ENCODE measurements around the gene TAF4.
"Not testable (repeated sequence)": the region's sequence is repeated elsewhere in the genome, so short reads cannot be mapped to it uniquely, and the experiment has no call there.

Gene TAF4

GRCh38 chr20:61976644-61977418 is 88.8 kb downstream of the TAF4 start:
- no peak for DNase-seq

DNA sequence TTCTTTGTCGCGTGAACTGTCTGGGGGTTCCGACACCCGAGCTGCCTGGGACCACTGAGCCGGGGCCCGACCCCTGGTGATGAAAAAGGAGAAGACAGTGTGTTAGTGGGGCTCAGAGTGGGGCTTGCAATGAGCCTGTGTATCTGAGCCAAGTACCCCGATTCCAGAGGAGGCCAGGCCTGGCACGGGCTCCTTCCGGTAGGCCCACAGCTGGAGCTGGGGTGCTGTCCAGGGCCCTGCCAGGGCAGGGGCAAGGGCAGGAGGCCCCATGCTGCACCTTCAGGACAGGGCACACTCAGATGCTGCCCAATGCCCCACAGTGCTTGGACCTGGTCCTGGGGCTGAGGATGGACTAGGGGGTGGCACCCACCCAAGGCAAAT is 89.4 kb downstream of the TAF4 start:
- no peak for DNase-seq

DNA sequence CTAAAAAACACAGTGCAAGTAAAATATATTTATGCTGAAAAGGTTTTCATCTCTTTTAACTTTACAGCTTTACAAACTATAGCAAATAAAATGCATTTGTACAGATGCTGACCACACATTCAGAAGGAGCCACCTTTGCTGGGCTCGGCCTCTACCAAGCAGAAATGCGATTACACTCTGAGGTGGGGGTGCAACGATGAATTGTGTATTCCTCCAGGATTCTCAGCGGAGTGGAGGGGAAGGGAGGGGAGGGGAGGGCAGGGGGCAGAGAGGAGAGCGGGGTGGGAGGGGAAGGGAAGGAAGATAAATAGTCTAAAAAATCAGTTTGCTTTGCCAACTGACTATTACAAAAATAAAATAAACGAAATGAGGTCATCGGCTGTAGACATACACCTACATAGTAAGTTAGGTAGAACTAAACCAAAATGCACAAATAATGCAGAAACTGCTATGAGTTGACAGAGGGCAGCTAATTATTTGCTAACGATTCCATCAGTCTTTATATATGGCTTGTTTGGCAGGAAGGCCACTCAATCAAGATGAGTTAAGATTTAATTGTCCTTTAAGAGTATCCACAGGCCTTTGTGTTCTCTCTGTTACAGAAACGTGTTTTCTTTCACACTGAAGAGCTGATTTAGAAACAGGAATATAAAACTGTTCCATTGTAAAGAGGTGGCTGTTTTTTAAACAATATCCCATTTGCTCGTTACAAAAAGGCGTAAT is 90.1 kb downstream of the TAF4 start:
- DNase-seq: no peak

- DNase-seq: no peak
Observed at GRCh38 chr20:61974357-61974665, 91.4 kb downstream of the TAF4 start.

GRCh38 chr20:61973515-61974356 is 91.9 kb downstream of the TAF4 start:
- no peak for DNase-seq

GRCh38 chr20:61972636-61973508 is 92.8 kb downstream of the TAF4 start:
- DNase-seq: no peak

- DNase-seq: not testable (repeated sequence)
Observed at GRCh38 chr20:61971595-61971994, 94.1 kb downstream of the TAF4 start.

GRCh38 chr20:61970357-61970756 is 95.3 kb downstream of the TAF4 start:
- no peak for DNase-seq

DNA sequence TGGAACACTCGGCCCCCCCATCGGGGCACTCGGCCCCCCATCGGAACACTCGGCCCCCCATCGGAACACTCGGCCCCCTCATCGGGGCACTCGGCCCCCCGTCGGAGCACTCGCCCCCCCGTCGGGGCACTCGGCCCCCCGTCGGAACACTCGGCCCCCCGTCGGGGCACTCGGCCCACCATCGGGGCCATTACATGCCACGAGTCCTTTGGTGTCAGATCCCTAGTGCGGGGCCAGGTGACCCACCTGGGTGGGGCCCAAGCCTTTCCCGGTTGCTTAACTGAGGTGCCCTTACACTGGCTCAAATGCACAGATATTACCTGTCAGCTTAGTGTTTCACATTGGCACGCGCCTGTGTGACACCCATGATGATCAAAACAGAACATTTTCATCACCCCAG is 95.9 kb downstream of the TAF4 start:
- DNase-seq: no peak

DNA sequence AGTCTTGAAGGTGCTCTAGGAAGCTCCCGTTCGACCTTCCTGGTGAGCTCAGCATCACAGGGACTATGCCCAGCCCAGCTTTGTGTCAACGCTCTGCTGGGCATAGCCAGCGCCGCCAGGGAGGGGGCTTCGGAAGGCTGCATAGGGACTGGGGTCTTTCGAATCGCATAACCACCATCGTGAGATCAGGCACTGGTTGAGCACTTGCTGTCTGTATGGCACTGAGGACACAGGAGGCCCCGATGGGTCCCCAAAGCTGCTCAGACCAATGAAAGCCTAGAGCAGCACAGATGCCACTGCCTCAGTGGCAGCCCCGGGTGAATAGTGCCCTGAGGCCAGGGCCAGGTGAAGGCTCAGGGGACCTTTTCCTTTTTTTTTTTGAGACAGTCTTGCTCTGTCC is 96.7 kb downstream of the TAF4 start:
- no peak for DNase-seq

DNA sequence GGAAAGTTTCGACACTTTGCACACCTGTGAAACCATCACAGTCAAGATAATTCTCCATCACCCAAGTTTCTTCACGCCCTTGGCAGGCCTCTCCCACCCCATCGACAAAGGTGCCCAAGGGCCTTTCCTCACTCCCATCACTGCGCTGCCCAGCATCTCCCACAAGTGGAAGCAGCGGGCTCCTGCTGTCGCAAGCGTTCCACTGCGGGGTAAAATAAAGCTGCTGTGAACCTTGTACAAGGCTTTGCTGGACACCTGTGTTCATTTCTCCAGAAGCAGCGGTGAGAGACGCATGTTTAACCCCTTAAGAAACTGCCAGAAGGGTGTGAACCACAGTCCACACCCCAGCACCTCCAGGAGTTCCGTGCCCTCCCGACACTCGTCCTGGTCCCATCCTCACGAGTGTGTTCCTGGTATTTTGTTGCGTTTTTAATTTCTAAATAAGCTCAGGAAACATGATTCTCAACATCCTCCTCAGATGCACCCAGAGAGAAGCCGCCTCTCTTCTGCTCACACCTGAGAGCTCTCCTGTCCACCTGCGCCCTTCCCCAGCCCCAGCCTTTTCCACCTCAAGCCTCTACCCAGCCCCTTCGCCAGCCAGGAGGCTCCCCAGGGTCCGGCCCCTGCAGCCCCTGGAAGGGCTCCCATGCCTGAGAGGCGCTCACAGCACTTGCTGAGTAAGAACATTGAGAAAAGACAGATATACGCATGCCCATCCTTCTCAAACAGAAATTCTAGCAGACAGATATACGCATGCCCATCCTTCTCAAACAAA is 97.5 kb downstream of the TAF4 start:
- DNase-seq: no peak

DNA sequence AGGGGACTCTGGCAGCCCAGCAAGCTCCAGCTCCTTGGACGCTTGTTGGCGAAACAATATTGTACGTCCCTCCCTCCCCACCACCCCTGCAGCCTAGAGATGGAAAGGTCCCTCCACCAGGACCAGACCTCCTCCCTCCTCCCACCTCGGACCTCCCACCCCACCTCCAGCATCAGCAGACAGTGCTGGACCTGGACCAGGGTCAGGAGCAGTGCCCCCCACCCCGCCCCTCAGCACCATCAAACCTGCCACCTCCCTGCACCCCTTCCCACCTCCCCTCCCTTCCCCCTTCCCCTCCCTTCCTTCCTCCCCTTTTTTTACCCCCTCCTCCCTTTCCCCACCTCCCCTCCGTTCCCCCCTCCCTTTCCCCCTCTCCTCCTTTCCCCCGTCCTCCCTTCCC is 98.4 kb downstream of the TAF4 start:
- DNase-seq: no peak

- no peak for DNase-seq
Observed at GRCh38 chr20:61966492-61967244, 99.0 kb downstream of the TAF4 start.

DNA sequence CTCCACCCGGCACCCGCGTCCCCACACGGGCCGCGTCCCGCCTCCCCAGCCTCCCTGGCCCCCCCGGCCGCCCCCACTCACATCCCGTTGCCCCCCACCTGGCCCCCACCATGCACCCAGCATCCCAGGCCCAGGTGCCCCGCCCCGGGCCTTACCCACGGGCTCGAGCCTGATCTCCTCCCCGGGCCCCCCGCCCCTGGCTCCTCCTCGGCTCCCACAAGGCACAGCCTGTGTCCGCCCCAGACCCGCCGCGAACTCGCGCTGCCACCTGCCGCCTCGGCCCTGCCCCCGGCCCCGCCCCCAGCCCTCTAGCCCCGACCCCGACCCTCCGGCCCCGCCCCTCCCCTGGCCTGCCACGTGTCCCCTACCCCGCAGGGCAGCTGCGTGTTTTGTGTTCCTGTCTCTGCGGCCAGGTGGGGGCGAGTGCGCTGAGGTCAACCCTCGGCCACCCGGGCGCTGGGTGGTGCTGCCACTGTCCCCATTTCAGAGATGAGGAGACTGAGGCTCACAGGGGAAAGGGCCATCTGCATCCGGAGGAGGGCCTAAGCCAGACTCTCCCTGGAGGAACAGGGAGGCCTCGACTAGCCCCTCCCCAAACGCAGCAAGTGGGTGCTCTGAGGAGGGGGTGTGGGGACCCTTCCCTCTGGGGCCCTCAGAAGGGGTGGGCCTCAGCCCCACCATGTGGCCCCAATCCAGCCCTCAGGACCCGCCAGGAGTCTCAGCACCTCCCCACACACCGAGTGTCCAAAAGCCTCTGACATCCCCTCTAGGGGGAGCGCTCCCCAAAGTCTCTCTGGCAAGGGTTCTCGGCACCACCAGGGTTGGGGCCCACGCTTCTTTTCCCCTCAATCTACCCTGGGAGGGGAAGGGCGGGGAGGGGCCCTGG is 99.8 kb downstream of the TAF4 start:
- DNase-seq: no peak

DNA sequence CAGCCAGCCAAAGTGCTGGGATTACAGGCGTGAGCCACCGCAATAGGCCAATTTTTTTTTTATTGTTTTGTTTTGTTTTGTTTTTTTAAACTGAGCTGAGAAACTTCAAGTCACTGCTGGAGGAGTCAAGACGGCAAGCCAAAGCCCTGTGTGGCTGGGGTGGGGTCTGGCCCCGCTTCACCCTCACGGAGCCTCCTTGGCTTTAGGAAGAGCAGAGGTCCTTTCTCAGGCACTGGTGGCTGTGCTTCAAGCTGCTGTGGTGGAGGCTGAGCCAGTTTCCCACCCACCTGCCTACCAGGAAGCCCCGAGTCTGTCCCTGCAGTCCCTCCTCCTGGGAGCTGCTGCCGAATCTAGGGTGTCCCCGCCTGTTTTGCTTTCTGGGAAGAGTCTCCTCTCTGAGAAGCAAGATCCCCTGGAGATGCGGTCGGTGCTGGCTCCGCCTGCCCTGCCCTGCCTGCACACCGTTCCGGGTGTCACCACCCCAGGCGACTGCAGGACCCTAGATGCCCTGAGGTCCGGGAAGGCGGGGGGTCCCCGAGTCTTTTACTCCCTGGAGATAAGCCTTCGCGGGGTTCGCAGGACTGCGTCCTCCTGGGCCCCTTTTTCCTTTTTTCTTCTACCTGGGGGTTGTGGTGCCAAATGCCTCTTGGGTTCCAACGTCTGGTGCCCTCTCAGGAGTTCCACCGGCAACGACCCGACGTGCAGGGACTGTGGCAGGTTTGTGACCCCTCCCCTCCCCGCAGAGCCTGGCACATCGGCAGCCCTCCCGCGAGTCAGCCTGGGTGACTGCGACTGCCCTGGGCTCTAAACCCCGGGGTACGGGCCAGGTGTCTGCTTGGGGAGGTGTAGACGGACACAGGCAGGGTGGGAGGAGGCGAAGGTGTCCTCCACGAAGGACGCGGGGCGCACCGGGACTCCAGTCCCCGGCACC is 100.7 kb downstream of the TAF4 start:
- no peak for DNase-seq

- DNase-seq: no peak
Observed at GRCh38 chr20:61963885-61964674, 101.6 kb downstream of the TAF4 start.

DNA sequence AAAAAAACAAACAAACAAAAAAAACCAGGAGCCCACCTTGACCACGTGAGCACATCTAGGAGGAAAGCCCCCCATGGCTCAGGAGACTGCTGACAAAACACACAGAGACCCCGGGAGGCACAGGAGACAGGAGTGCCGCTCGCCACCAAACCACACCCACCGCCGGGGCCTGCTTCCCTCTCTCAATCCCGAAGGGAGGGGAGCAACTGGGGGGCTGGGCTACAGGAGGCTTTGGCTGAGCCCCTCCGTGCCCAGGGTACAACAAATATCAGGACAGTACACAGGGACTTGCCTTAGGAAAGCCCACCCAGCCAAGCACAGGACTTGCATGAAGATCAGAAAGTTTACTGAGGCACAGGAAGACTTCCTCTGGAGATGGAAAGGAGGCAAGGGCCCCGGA is 102.5 kb downstream of the TAF4 start:
- DNase-seq: no peak

GRCh38 chr20:61960836-61961235 is 104.8 kb downstream of the TAF4 start:
- no peak for DNase-seq
